Stimulated activated CD4-positive, alpha-beta T cell treated with anti-CD3 and anti-CD28 coated beads, TNF-alpha, amount 100 ng/mL, for 4 hours (primary cell): ENCODE measurements around the gene SH2D3A.
"Not testable (repeated sequence)": the region's sequence is repeated elsewhere in the genome, so short reads cannot be mapped to it uniquely, and the experiment has no call there.

ENCODE experiments used
- DNase-seq, 3 experiments: peaks; one replicate each; pipeline ENCODE4 v3.0.0-alpha.2; 2020; ENCODE audit warnings: low read depth in 3 of 3

Gene SH2D3A

GRCh38 chr19:6761053-6761676 is 6.1 kb downstream of the SH2D3A start:
- no peak for DNase-seq

GRCh38 chr19:6760606-6761005 is 6.6 kb downstream of the SH2D3A start:
- no peak for DNase-seq

GRCh38 chr19:6754653-6755463 is 12.4 kb downstream of the SH2D3A start:
- DNase-seq, result no peak

- DNase-seq, result no peak
Measured at GRCh38 chr19:6754136-6754535, 13.1 kb downstream of the SH2D3A start.

GRCh38 chr19:6753178-6754031 is 13.8 kb downstream of the SH2D3A start:
- DNase-seq, result peak; percentile 65 to 73 (median 73)

GRCh38 chr19:6752256-6753177 is 14.7 kb downstream of the SH2D3A start:
- no peak for DNase-seq

GRCh38 chr19:6751189-6751588 is 16.0 kb downstream of the SH2D3A start:
- no peak for DNase-seq

GRCh38 chr19:6750062-6750461 is 17.2 kb downstream of the SH2D3A start:
- no peak for DNase-seq

- not testable (repeated sequence) for DNase-seq
Measured at GRCh38 chr19:6748543-6748942, 18.7 kb downstream of the SH2D3A start.

- no peak for DNase-seq
Measured at GRCh38 chr19:6745965-6746364, 21.3 kb downstream of the SH2D3A start.

GRCh38 chr19:6744381-6745301 is 22.6 kb downstream of the SH2D3A start:
- DNase-seq, result no peak

- DNase-seq, result no peak
Measured at GRCh38 chr19:6743714-6744380, 23.4 kb downstream of the SH2D3A start.

GRCh38 chr19:6743066-6743465 is 24.2 kb downstream of the SH2D3A start:
- DNase-seq, result no peak

- DNase-seq, result no peak
Measured at GRCh38 chr19:6740589-6741343, 26.5 kb downstream of the SH2D3A start.

GRCh38 chr19:6739883-6740588 is 27.2 kb downstream of the SH2D3A start:
- DNase-seq, result no peak

- peak; percentile 61 to 73 (median 68) for DNase-seq
Measured at GRCh38 chr19:6739390-6739882, 27.8 kb downstream of the SH2D3A start, which contains the start of gene TRIP10. TSS of gene TRIP10 (plus strand) at chr19:6739680. CDS start at chr19:6739762, 82 bp downstream.

- DNase-seq, result no peak
Measured at GRCh38 chr19:6738787-6739389, 28.3 kb downstream of the SH2D3A start.
